Astrocyte (in vitro differentiated cells and primary cell): ENCODE measurements around the gene CCL21.

ENCODE experiments used
- CTCF ChIP-seq: IDR thresholded peaks from 2 replicates; pipeline ENCODE4 v1.5.1; 2011; ENCODE audit warnings: low read depth, mild to moderate bottlenecking, inconsistent platforms, low read length, moderate library complexity; ENCODE audit not compliant: insufficient read depth
- EZH2 ChIP-seq: IDR thresholded peaks from 2 replicates; pipeline ENCODE4 v1.6.1; 2012; ENCODE audit warnings: mild to moderate bottlenecking, low read length, inconsistent platforms; ENCODE audit not compliant: insufficient read depth

GRCh38 chr9:34674440-34674839 is 35.5 kb downstream of the CCL21 start:
- TF ChIP-seq CTCF (no peak), EZH2 (no peak)
